Hematopoietic multipotent progenitor cell (in vitro differentiated cells): ENCODE results near the gene PSMG4. TPM values are rescaled to one million over a fixed set of nuclear protein-coding genes. Genes with fewer than 3 reads are reported as not detected.
A peak's percentile ranks its signal among the peaks of the same experiment; 100 is the strongest.
"Not testable (repeated sequence)": the region's sequence is repeated elsewhere in the genome, so short reads cannot be mapped to it uniquely, and the experiment has no call there.

Experiments
- DNase-seq, 3 donors: peaks; one replicate each; pipeline ENCODE4 v3.0.0-alpha.2; 2011 to 2015; ENCODE audit warnings: low read depth in 2 of 3, low spot score in 2 of 3
- total RNA-seq: library from RNA; depleted of rRNA; stranded (reverse); fragments of >200 nt; gene quantifications from one replicate; pipeline ENCODE4 v1.2.3, GENCODE V29; 2012

PSMG4 gene
- total RNA-seq, 1 donor, result 47.7 TPM

DNA sequence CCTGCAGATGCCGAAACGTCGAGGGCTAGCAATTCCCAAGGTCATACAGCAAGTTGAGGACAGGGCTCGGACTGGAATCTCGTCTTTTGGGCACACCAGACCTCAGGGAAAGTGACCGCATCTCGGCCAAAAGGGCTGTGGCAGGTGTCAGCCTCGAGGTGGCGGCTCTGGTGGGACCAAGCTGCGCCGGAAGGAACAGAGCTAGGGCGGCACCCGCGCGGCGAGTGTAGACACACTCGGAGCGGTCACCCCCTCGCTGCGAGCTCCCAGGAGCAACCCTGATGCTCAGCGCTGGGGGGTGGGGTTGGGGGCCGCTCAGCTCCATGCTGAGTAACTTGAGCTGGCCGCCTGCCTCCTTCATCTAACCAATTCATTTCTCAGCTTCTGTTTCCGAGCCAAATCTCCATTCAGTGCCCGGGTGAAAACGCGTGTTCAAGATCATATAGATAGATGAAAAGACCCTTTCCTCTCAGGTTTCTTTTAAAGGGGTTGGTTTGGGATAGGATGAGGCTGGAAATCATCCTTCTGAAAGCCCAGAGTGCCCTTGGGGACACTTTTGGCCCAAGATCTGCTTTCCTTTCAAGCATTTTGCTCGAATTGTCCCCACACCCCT, 29.1 kb upstream of the PSMG4 start:
- no peak for DNase-seq

DNA sequence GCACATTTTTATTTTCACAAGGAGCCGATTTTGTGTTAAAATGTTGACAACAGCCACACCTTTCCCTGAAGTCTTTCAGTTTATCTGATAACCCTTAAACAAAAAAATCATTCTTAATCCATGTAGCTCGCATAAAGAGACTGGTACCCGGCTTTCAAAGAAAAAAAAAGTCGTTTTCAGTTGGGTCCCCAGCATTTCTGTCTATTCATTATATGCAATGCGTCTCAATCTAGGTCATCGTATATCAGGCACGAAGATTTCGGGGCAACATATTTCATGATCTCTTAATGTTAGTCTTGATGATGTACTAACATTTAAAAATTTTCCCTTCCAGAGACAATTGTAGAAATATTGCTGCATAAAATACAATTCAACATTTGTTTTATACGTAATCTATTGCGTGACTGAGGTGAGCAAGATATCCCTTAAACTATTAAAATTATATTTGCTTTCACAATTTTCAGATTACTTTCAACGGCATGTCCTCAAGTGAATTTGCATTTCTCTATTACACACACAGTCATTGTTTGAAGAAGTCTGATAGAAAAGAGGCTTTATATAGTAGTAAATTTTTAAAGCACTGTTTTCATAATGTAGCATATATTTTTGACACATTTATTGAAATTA, 28.4 kb upstream of the PSMG4 start:
- no peak for DNase-seq

DNA sequence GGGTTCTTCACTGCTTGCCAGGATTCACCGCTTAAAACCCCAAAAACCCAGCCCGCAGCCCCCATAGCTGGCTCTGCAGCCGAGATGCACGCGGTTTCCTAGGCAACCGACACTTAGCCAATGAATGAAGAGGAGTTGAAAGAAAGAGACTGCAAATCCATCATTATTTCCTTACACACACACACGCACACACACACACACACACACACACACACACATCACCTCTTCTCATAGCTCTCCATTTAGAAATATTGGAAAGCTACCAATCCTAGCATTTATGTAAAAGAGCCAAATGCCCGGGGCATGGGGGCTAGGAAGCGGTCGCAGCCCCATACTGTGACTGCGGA, 27.9 kb upstream of the PSMG4 start:
- no peak for DNase-seq

DNA sequence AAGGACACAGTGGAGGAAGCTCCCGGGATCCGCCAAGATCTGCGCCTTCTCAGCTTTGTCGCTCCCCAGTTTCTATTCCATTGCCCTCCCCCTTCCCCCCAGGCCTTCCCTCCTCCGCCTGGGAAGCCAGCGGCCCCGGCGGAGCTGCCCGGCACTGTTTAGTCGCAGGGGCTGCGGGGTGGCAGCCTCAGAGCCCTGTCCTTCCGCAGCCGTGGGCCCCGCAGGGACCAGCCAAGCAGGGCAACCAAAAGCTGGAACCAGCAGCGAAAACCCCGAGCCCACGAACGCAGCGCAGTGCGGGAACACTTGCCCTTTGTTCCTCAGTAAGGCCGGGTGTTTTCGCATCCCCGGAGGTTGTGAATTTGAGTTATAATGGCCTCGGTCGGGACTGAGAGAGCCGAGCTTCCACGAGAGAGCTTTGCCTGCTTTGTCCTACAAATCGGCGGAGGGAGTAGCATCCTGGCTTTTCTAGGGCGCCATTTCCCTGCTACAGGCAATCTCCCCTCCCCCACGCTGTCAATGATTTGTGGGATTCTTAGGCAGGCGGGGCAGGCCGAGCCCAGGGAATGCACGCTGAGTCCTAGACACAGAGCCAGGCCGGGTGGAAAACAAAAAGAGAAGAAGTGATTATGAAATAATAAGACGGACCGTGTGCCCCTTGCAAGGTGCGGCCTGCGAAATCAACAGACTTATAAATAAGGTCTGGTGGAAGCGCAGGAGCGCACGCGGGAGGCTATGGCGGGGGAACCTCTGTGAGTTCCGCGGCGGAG, 27.3 kb upstream of the PSMG4 start:
- DNase-seq, result peak in 1 of 3 donors; percentile 24

DNA sequence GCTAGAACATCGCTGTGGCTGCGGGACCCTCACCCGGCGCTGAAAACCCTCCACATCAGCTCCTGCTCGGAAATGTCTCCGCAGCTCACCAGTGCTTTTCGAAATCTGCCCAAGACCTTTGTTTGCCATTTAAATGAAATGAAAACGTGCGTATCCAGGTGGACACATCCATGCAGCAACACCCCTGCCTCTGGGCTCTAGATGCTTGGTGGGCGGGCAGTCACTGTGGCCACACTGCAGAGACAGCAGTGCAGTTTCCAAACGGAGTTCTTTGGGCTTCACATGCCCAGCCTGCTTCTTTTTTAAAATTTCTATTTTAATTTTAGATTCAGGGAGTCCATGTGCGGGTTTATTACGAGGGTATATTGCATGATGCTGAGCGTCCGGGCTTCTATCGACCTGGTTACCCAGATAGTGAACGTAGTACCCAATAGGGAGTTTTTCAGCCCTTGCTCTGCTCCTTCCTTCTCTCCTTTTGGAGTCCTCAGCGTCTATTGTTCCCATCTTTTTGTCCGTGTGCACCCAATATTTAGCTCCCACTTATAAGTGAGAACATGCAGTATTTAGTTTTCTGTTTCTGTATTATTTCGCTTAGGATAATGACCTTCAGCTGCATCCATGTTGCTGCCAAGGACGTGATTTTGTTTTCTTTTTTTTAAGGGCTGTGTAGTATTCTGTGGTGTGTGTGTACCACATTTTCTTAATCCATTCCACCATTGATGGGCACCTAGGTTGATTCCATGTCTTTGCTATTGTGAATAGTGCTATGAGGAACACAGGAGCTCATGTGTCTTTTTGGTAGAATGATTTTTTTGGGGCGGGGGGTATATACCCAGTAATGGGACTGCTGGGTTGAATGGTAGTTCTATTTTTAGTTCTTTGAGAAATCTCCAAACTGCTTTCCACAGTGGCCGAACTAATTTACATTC, 26.5 kb upstream of the PSMG4 start:
- DNase-seq, result no peak

DNA sequence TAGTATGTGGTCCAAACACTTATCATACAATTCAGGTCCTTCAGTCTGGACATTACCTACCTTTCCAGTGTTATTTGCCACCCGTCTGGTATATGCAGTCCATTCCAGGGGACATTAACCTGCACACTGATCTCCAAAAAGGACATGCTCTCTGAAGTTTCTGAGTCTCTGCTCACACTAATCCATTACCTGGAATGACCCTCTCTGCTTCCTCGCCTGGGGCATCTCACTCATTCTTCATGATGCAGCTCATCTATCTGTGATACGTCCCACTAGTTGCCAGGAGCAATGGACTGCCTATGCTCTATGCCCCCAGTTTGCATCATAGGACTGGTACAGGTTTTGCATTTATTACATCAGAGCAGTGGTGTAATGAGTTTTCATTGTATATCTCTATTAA, 25.4 kb upstream of the PSMG4 start:
- no peak for DNase-seq

DNA sequence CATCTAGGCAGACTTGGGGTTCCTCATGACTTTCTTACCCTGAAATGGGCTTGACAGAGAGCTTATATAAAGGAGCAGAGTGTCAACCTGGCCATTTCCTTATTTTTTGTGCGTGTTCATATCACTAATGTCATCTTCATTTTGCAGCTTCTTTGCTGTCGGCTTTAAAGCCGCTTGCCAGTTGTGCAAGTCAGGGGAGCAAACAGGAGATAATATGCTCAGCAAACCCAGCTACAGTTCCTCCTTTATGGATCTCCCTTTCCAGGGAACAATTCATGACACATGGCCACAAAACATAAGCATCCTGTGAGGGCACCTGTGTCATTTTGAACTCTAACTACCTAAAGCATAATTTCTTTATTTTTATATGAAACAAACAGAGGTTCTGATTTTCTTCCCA, 24.8 kb upstream of the PSMG4 start:
- no peak for DNase-seq

DNA sequence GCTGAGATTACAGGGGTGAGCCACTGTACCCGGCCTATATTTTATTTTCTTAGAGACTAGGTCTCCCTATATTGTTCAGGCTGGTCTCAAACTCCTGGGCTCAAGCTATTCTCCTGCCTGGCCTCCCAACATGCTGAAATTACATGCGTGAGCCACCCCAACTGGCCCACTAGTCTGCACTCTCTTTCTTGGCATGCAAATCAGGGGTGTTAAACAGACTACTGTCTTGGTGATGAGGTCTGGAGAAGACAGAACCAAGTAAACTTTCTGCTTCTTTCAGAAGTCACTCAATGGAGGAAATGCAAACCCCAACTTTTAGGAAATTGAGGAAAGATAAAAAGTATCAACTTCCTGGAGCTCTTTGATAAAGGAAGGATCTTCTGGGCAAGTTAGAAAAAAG, 23.3 kb upstream of the PSMG4 start:
- no peak for DNase-seq

DNA sequence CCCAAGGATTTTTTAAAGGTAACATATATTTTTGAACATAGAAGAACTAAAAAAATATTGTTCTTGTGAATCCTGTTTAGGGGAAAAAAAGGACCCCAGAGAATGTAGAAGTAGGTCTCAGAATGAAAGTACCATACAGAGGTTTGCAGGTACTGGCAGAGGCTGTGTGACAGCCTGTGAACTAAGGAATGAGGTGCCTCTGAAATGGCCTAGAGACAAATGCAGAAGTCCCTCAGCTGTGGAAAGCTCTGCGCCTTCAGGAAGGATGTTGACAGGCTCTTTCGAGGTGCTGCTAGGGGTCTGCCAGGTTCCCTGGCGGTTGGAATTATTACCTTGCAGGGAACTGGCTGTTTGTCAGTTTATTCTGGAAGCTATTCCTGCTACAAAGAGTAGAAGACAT, 22.7 kb upstream of the PSMG4 start:
- no peak for DNase-seq

DNA sequence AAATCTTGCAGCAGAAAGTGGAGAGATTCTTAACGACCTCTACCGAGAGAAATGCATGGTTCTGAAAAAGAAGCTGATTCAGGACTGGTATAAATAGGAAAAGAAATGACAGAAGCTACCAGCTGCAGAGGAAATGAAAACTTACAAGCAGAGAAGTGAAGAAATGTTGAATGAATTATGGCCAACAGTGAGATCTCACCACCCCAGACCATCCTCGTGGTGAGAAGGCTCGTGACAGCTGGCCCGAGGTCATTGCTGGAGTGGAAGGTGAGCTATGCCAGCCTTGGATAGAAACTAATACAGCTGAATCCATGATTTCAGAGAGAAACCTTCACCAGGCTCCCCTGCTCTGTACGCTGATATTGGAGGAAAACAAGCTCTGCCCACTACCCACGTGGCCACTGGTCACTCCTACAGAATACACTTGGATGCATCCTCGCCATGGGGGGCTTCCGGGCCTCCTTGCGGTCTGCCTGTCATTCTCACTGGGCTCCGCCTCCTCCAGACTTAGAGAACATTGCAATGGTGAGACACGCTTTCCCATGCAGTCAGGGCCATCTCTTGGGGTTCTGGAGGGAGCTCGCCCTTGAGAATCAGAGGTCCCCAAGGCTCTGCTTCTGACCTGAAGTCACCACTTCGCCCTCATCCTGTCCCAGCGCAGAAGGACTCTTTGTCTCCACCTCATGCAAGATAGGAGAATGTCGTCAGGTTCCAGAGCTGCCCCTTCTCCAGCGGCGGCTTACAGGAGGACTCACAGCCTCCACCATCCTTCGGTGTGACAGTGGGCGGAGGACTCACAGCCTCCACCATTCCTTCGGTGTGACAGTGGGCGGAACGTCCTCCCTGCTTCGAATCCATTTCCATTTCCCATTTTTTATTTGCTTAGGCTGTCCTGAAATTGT, 20.7 kb upstream of the PSMG4 start:
- DNase-seq, result peak in 1 of 3 donors; percentile 71

DNA sequence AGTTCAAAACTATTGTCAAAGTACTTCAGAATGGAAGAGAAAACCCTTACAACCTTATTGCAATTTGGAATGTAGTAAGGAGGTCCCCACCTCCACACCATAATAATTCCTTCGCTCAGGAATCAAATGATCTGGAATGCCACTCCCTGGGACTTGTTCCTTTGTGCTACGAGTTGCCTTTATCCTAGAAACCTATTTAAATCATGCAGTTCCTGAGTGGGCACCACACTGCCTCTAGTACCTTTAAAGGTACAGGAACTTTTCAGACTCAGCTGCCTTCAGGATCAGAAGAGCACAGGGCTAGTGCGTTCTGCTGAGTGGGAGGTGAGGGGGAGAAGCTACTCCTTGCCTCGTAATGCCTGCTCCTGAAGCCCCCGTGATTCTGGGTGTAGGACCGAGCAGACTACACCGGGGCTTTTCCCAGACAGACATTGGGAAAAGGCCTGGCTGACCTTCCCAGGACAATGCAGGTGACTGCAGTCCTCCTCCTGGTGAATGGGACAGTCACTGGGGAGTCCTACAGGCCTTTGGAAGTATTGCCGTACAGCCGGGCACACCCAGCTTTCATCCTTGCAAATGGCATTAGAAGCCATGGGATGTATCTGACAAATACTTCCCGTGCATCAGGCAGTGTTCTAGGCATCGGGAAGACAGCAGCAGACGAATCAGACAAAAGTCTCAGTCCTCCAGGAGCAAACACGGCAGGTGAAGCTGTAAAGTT, 19.5 kb upstream of the PSMG4 start:
- DNase-seq, result no peak

DNA sequence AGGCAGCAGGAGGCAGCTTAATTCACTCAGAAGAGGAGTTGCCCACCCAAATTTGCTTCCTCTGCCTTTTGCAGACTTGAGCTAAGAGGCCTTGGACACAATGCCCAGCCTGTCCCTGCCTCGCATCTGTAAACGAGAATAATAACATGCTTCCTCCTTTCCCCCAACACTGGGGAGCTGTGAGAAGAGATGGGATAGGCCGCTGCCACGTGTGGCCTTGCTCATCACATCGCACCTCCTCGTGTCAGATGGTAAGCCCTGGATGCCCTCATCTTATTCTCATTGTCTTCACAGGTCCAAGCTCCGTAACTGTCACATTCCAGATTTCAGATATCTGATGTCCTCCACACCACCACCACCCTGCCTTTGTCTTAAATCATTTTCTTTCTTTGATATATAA, 18.2 kb upstream of the PSMG4 start:
- DNase-seq, result no peak

DNA sequence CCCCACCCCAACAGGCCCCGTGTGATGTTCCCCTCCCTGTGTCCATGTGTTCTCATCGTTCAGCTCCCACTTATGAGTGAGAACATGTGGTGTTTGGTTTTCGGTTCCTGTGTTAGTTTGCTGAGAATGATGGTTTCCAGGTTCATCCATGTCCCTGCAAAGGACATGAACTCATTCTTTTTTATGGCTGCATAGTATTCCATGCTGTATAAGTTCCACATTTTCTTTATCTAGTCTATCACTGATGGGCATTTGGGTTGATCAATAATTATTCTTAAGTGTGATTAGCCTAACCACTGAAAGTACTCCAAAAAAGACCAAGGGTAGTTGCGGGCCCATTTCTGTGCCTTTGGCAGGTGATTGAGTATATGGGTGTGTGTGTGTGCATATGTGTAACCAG, 17.0 kb upstream of the PSMG4 start:
- not testable (repeated sequence) for DNase-seq

DNA sequence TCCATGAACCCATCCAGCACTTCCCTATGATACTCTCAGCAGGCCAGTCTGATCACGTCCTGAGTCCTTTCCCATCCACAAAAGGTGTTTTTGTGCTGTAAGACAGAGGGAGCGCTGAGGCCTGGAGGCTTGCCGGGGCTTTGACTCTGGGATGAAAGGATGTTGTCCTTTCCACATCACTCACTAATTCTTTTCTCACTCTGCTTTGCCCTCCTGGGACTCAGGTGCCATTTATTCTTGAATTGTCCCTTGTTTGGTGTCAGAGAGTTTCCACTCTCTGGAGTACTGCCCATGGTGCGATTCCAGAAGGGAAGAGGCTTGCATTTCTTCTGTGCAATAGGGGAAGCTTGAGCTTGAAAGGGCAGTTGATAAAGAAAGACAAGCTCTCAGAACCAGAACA, 16.0 kb upstream of the PSMG4 start:
- no peak for DNase-seq

DNA sequence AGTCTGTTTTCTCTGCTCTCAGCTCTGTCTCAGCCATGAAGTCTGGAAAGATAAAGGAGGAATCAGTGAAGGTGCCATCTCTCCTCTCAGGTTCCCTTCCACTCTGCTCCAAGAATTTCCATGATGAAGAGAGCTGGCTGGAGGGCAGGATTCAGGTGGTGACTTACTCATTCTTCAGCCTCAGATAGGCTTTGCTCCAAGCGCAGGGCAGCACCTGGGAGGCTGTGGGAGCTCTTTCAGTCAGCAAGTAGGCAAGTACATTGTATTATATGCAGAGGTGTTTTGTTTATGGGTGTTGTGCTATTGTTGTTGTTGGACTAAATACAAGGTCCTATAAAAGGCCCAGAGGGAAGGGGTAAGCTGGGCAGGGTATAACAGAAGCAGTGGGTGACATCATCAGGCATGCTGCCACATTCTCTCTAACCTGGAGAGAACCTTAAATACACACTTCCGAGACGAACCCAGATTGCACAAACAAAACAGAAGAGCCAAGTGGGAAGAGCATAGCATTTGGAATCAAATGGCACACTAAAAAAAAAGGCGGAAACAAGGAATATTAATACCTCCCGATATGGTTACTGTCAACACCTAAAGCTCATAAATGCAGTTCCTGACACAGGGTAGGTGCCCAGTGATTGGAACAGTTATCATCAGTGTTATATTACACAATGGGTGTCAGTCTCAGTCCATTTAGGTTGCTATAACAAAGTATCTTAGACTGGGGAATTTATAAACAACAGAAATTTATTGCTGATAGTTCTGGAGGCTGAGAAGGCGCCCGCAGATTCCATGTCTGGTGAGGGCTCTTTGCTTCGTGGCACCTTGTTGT, 14.5 kb upstream of the PSMG4 start:
- DNase-seq, result no peak

DNA sequence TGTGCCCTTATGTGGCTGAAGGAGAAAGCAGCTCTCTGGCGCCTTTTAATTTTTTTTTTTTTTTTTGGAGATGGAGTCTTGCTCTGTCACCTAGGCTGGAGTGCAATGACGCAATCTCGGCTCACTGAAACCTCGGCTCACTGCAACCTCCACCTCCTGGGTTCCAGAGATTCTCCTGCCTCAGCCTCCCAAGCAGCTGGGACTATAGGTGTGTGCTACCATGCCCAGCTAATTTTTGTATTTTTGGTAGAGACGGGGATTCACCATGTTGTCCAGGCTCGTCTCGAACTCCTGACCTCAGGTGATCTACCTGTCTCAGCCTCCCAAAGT, 13.9 kb upstream of the PSMG4 start:
- DNase-seq, result not testable (repeated sequence)

DNA sequence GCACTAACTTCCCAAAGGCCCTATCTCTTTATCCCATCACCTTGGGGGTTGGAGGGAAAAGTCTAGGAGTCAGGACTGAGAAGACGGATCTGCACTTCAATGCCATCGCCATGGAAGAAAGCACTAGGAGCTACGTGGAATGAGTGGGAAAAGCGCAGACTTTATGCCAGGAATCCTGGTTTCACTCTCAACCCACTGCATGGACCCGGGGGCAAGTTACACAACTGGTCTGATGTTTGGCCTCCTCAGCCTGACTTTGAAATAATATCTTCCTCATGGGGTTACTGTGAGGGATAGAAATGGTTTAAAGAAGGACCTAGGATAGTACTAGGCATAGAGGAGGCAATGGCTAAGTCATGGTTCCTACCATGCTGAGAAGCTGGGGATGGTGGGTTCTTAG, 13.5 kb upstream of the PSMG4 start:
- no peak for DNase-seq

DNA sequence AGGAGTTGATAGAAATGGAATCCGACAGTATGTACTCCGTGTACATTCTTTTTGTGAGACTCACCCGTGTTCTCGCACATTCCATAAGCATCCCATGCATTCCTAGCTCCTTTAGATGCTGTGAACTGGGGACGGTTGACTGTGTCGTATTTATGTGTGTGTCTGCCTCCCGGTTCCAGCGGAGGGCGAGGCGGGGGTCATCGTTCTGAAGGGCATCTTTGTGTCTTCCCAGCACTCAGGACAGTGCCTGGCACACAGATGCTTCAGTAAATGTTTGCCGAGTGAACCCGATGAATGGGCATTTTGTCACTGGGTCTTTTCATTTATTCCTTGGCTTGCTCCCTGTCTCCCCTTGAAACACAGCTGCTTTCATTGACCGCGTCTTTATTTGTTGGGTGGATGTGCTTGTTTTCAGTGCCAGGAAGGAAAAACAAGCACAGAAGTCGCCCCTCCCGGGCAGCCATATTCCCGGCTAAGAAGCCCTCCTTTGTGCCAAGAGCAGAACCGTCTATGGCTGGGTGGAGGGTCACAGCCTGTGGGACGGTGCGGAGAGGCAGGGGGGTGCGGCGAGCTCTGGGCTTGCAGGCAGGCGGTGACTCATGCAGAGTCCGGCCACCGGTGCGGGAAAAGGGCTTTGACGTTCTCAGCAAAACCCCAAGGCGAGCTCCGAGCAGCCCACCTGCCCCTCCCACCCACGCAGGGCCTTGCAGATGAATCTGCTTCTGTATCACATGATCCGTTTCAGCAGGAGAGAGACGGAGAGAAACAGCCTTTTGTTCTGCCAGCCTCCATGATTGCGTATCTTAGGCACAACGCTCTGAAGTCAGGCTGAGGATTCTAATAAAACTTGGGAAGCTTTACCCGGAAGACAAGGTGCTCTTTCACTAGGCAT, 11.2 kb upstream of the PSMG4 start:
- no peak for DNase-seq
